Left lung (tissue), 10 donors: ENCODE results near the gene RGS12. TPM values are rescaled to one million over a fixed set of nuclear protein-coding genes. Genes with fewer than 3 reads are reported as not detected.
A peak's percentile ranks its signal among the peaks of the same experiment; 100 is the strongest.

Source experiments
- ATAC-seq: fragments of 200-7000 bp; cut with Tn5 transposase; one replicate; pipeline ENCODE4 v1.9.1; 2020; ENCODE audit warnings: moderate library complexity
- DNase-seq, 4 donors: peaks; one replicate each; pipeline ENCODE4 v3.0.0-alpha.2; 2013 to 2020
- H3K27ac ChIP-seq, 2 donors: fragments of 200-600 bp; sonication (generic) in 1 of 2; one replicate each; pipeline versions ENCODE4 v1.5.0 to v1.8.0; 2020 to 2021
- H3K27me3 ChIP-seq, 2 donors: fragments of 200-600 bp; sonication (generic) in 1 of 2; one replicate each; pipeline versions ENCODE4 v1.5.0 to v1.8.0; 2020 to 2021
- H3K36me3 ChIP-seq, 2 donors: fragments of 200-600 bp; sonication (generic) in 1 of 2; one replicate each; pipeline versions ENCODE4 v1.5.0 to v1.8.0; 2020 to 2021
- H3K4me1 ChIP-seq, 2 donors: fragments of 200-600 bp; one replicate each; pipeline ENCODE4 v1.8.0; 2021
- H3K4me3 ChIP-seq, 2 donors: fragments of 200-600 bp; sonication (generic) in 1 of 2; one replicate each; pipeline versions ENCODE4 v1.5.0 to v1.8.0; 2020 to 2021; ENCODE audit warnings: mild to moderate bottlenecking in 1 of 2
- H3K9me3 ChIP-seq, 2 donors: fragments of 200-600 bp; sonication (generic) in 1 of 2; one replicate each; pipeline versions ENCODE4 v1.5.0 to v1.8.0; 2020 to 2021
- intact Hi-C, 2 donors: fragments of 100-400 bp; cut with DNase I; formaldehyde crosslinking; loops; one replicate each; pipeline versions ENCODE4 v1.11.2 to v1.14.2; 2022
- polyA plus RNA-seq, 6 donors: library from polyadenylated mRNA; unstranded; fragments of 120-200 nt; gene quantifications; one replicate each; pipeline ENCODE4 v1.2.1, GENCODE V29; 2013; ENCODE audit not compliant: insufficient read length in 6 of 6
- total RNA-seq, 2 donors: library from RNA; stranded (reverse); fragmentation: NEBNext Ultra II Directional; extraction: Animal tissue kit (Norgen Biotek cat#: 25700); gene quantifications; one replicate each; pipeline ENCODE4 v1.2.1, GENCODE V29; 2021
- TF ChIP-seq, protein P1 (sequence below), 2 donors: fragments of 200-600 bp; sonication (generic) in 1 of 2; IDR thresholded peaks; one replicate each; pipeline versions ENCODE4 v1.5.0 to v1.8.0; 2021; ENCODE audit warnings: antibody characterized with exemption in 2 of 2
- donor health status: DM: no; HTN: yes; CAD: no.
- donor health status: DM: no; HTN: no; CAD: no.

RGS12 gene
- total and polyA plus RNA-seq, 8 donors: 28.2 to 80.7 (median 68.2) TPM

DNA sequence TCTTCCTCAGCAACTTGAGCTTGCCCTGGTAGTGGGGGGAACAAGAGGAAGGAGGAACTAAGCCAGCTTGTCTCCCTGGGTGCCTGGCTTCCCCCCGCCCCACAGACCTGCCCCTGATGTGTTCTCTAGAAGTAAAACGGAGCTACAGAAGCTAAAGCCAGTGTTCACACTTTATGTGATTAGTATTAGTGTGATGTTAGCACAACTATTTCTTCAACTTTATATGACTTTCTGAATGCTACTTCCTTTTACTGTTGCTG, 10.7 kb downstream of the RGS12 start:
- intact Hi-C loops: no loop called here
- H3K27me3 ChIP-seq: peaks cover 0 to 9% of the 10 kb centered on the region in 2 donors
- no peaks in the 10 kb centered on the region for H3K9me3 ChIP-seq
- peak in 1 of 4 donors; percentile 16 for DNase-seq
- H3K4me3 ChIP-seq: no peak overlapping the region
- H3K27ac ChIP-seq: no peak overlapping the region
- H3K36me3 ChIP-seq: no peaks in the 10 kb centered on the region
- H3K4me1 ChIP-seq: peaks cover 28 to 74% of the 10 kb centered on the region in 2 donors
- TF ChIP-seq, protein P1, sequence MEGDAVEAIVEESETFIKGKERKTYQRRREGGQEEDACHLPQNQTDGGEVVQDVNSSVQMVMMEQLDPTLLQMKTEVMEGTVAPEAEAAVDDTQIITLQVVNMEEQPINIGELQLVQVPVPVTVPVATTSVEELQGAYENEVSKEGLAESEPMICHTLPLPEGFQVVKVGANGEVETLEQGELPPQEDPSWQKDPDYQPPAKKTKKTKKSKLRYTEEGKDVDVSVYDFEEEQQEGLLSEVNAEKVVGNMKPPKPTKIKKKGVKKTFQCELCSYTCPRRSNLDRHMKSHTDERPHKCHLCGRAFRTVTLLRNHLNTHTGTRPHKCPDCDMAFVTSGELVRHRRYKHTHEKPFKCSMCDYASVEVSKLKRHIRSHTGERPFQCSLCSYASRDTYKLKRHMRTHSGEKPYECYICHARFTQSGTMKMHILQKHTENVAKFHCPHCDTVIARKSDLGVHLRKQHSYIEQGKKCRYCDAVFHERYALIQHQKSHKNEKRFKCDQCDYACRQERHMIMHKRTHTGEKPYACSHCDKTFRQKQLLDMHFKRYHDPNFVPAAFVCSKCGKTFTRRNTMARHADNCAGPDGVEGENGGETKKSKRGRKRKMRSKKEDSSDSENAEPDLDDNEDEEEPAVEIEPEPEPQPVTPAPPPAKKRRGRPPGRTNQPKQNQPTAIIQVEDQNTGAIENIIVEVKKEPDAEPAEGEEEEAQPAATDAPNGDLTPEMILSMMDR (IDR thresholded peaks at IDR 0.05): no peak
- no peak for ATAC-seq

DNA sequence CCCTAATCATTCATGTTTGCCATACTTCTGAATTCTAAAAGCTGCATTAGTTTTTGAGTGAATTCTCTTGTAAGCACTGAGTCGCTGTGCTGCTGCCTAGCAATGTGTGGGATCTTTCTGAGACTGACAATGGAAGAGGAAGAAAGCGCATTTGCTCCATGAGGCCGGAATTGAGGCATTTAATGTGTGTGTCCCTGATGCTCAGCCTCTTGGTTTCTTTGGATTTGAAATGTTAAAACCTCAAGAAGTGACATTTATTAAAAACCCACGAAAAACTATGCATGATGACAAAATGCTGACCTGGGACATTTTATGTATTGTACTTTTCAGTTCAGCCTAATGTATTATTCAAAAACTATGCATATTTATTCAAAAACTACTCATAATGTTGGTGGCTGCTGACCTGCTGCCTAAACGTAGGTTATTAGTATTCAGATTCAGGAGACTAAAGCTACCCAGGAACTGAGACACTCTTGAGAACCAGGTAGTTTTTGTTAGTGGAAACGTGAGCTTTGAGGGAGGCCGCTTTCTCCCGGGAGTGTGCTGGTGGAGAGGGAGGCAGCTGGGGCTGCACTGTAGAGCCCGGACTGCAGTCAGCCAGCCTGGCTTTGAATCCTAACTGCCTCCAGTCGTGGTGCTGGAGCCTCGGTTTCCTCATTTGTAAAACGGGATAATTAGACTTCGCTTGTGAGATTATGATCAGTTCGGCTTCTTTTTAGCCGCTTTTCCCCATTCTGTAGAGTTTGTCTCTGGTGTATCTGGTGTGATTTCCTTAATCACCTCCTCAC, 11.3 kb downstream of the RGS12 start:
- intact Hi-C loops: no loop called here
- H3K4me1 ChIP-seq: peaks cover 27 to 77% of the 10 kb centered on the region in 2 donors
- H3K4me3 ChIP-seq: no peak overlapping the region
- H3K9me3 ChIP-seq: no peaks in the 10 kb centered on the region
- TF ChIP-seq, protein P1 (IDR thresholded peaks at IDR 0.05): no peak
- peak in 1 of 4 donors; percentile 25 for DNase-seq
- H3K27me3 ChIP-seq: peaks cover 0 to 9% of the 10 kb centered on the region in 2 donors
- H3K36me3 ChIP-seq: no peaks in the 10 kb centered on the region
- peak overlapping the region in 1 of 2 donors; percentile 18 for H3K27ac ChIP-seq
- ATAC-seq: no peak

DNA sequence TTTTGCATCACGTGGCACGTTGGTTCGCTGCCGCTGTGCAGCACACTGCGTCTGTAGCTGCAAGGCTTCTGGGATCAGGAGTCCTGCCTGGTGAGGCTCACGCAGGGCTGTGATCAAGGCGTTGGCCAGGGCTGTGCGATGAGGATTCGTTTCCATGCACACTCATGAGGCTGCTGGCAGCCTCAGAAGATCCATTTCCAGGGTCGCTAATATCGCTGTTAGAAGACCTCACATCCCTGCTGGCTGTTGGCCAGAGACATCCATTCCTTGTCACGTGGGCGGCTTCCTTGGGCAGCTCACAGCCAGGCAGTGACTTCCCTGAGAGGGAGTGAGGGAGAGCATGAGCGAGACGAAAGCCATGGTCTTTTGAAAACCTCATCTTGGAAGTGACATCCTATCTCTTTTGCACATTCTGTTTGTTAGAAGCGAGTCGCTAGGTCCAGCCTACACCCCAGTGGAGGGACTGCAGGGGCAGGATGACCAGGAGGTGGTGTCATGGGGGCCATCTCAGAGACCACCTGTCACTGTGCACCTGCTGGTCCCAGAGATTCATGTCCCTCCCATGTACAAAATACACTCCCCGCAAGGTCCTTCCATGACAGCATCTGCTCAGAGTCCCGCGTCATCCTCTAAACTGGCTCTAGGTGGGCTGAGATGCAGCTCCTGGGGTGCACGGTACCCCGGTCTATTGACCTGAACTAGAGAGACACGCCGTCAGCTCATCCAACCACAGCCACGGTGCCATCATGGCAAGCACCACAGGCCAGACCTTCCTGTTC, 12.2 kb downstream of the RGS12 start:
- intact Hi-C loops: no loop called here
- peaks cover 0 to 9% of the 10 kb centered on the region in 2 donors for H3K27me3 ChIP-seq
- ATAC-seq (peak; percentile 34), DNase-seq (peak in 3 of 4 donors; percentile 39 to 77 (median 46))
- H3K4me1 ChIP-seq: peaks cover 18 to 71% of the 10 kb centered on the region in 2 donors
- no peak overlapping the region for H3K4me3 ChIP-seq
- H3K27ac ChIP-seq: peak overlapping the region in 1 of 2 donors; percentile 18
- H3K9me3 ChIP-seq: no peaks in the 10 kb centered on the region
- TF ChIP-seq, protein P1 (IDR thresholded peaks at IDR 0.05): no peak
- H3K36me3 ChIP-seq: no peaks in the 10 kb centered on the region

DNA sequence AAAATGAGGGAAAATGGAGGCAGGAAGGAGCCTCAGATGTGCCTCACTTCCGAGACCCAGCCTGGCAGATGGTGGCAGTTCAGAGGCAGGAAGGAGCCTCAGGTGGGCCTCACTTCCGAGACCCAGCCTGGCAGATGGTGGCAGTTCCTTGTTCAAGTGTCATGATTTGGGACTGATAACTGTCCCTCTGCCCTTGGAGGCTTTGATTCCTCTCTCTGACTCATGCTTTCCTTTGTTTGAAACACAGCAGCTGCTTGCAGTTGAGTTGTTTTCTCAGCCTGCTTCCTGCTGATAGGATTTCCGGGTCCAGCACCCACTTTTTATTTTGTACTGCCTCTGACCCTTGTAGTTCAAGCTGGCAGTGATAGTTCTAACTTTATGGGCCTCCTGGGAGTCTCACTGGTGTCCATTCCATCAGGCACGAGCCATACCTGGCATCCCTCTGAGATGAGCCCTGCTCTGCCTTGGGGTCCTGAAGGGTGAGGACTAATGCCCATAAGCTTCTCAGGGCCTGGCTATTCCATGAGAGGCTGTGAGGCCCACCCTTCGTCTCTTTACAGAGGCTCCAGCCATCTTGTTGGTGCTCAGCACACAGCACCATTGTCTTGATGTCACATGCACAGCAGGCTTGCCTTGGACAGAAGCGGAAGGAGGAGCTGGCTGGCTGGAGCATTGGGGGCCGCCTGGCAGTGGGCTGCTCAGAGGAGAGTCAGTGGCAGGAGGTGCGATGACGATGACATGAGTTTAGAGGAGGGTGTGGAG, 13.0 kb downstream of the RGS12 start:
- H3K36me3 ChIP-seq: no peaks in the 10 kb centered on the region
- H3K9me3 ChIP-seq: no peaks in the 10 kb centered on the region
- H3K4me1 ChIP-seq: peaks cover 15 to 66% of the 10 kb centered on the region in 2 donors
- H3K27ac ChIP-seq: peak overlapping the region; percentile 18 to 42
- intact Hi-C loops: no loop called here
- H3K27me3 ChIP-seq: peaks cover 0 to 9% of the 10 kb centered on the region in 2 donors
- DNase-seq (peak in 1 of 4 donors; percentile 45), ATAC-seq (peak; percentile 19)
- TF ChIP-seq, protein P1 (IDR thresholded peaks at IDR 0.05): no peak
- H3K4me3 ChIP-seq: no peak overlapping the region
